H1 (cell line): ENCODE data around the gene LYSMD3. TPM values are rescaled to one million over a fixed set of nuclear protein-coding genes. Genes with fewer than 3 reads are reported as not detected.

Experiments used
- SIRT6 ChIP-seq: IDR thresholded peaks from one replicate; pipeline ENCODE4 v1.7.1; 2012; ENCODE audit warnings: low read length, inconsistent platforms
- polyA plus RNA-seq, 7 experiments: library from polyadenylated mRNA; depleted of rRNA in 3 of 7; stranded (reverse) in 5 of 7; unstranded in 2 of 7; fragments of >200 nt in 5 of 7; fragments of 200-250 nt in 2 of 7; gene quantifications; 1 replicate in 5 of 7; 2 replicates in 1 of 7; 4 replicates in 1 of 7; pipeline versions ENCODE4 v1.2.1 to v1.2.3, GENCODE V29; 2011 to 2013; ENCODE audit warnings: missing spikeins in 2 of 7, mixed read lengths in 2 of 7
- total RNA-seq: library from RNA; stranded (reverse); fragmentation: NEBNext Ultra II Directional; extraction: Animal tissue kit (Norgen Biotek cat#: 25700); gene quantifications from 2 replicates; pipeline ENCODE4 v1.2.1, GENCODE V29; 2021
- TF ChIP-seq, protein P1 (sequence below): IDR thresholded peaks from 2 replicates; pipeline ENCODE4 v1.6.1; 2012; ENCODE audit warnings: low read length, inconsistent platforms

Gene LYSMD3
- total and polyA plus RNA-seq, 2 of the 8 experiments (the other 6 are each of a cell fraction or from before 2014, with no cell fraction given) = 3.7 to 14.9 TPM

DNA sequence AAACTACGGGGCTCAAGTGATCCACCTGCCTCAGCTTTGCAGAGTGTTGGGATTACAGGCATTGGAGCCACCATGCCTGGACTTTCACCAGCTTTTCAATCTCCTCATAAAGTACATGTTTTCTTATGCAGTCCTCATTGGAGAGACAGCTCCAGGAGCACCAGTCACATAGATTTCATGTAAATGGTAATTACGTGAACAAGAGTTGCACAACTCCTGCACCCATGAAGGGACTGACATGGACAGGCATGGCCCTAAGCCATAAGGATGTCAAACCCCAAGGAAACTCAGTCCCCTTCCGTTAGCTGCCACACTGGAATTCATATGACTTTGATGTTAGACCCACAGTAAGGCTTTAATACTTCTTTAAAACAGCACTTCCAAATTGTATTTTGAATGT lies 21.6 kb upstream of the LYSMD3 start (continued):
- TF ChIP-seq, protein P1, sequence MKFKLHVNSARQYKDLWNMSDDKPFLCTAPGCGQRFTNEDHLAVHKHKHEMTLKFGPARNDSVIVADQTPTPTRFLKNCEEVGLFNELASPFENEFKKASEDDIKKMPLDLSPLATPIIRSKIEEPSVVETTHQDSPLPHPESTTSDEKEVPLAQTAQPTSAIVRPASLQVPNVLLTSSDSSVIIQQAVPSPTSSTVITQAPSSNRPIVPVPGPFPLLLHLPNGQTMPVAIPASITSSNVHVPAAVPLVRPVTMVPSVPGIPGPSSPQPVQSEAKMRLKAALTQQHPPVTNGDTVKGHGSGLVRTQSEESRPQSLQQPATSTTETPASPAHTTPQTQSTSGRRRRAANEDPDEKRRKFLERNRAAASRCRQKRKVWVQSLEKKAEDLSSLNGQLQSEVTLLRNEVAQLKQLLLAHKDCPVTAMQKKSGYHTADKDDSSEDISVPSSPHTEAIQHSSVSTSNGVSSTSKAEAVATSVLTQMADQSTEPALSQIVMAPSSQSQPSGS = no peak
- TF ChIP-seq SIRT6 = no peak
